ENCODE results near the gene RAPGEF2.

DNA sequence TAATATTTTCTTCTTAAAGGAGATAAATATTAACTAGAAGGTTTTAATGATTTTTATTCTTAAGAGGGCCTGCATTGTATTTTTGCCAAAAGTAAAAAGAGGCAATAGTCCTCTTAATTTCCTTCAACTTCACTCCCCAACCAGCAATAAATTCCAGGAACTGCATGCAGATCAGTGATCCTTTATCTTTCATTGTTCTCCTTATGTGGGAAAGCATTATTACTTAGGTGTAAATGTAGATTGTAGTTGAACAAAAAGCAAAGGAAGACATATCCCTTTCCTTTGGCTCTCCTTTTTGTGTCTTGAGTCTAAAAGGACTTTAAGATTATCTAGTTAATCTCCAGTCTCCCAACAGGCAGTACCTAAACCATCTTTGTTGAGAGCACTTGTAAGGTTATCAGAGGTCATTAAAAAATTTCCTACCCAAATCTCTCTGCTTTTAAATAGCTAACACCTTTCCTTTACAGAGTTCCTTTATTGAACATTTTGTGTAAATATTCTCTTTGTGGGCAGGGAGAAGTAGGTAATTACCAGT lies 55.3 kb downstream of the RAPGEF2 start:
- TF ChIP-seq, protein P1, sequence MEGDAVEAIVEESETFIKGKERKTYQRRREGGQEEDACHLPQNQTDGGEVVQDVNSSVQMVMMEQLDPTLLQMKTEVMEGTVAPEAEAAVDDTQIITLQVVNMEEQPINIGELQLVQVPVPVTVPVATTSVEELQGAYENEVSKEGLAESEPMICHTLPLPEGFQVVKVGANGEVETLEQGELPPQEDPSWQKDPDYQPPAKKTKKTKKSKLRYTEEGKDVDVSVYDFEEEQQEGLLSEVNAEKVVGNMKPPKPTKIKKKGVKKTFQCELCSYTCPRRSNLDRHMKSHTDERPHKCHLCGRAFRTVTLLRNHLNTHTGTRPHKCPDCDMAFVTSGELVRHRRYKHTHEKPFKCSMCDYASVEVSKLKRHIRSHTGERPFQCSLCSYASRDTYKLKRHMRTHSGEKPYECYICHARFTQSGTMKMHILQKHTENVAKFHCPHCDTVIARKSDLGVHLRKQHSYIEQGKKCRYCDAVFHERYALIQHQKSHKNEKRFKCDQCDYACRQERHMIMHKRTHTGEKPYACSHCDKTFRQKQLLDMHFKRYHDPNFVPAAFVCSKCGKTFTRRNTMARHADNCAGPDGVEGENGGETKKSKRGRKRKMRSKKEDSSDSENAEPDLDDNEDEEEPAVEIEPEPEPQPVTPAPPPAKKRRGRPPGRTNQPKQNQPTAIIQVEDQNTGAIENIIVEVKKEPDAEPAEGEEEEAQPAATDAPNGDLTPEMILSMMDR (IDR thresholded peaks at IDR 0.05; ENCODE audit: poor library complexity): no peak
- no peak for TF ChIP-seq EZH2phosphoT487 (IDR thresholded peaks at IDR 0.05; ENCODE audit: low read depth, severe bottlenecking, unreplicated experiment)

Measured in hepatocyte (in vitro differentiated cells).